SU-DHL-6 (cell line): ENCODE results near the gene ESR1.
A peak's percentile ranks its signal among the peaks of the same experiment; 100 is the strongest.

Source experiments
- H2AFZ ChIP-seq: fragments of 200-600 bp; sonication (generic); 2 replicates; pipeline ENCODE4 v1.6.1; 2014; ENCODE audit warnings: low read depth, mild to moderate bottlenecking, moderate library complexity, mixed read lengths, antibody characterized with exemption, low read length; ENCODE audit not compliant: severe bottlenecking
- H3F3A ChIP-seq: fragments of 200-600 bp; shearing (Covaris generic); 2 replicates; pipeline ENCODE4 v1.6.0; 2016; ENCODE audit warnings: antibody characterized with exemption, mild to moderate bottlenecking; ENCODE audit not compliant: insufficient read depth
- H3K27ac ChIP-seq: fragments of 200-600 bp; sonication (generic); 2 replicates; pipeline ENCODE4 v1.5.1; 2016; ENCODE audit warnings: low read depth, mild to moderate bottlenecking, low read length, moderate library complexity, mixed read lengths
- H3K27me3 ChIP-seq: fragments of 200-600 bp; sonication (generic), shearing (Covaris generic); 2 replicates; pipeline ENCODE4 v1.6.0; 2014; ENCODE audit warnings: mild to moderate bottlenecking, low read length
- H3K36me3 ChIP-seq: fragments of 200-600 bp; sonication (generic); 2 replicates; pipeline ENCODE4 v1.6.1; 2014; ENCODE audit warnings: mild to moderate bottlenecking, low read length, mixed read lengths
- H3K4me2 ChIP-seq: fragments of 300-600, 200-600 bp; shearing (Covaris generic), sonication (generic); 2 replicates; pipeline ENCODE4 v1.6.0; 2014; ENCODE audit warnings: low read length, low read depth, mild to moderate bottlenecking; ENCODE audit not compliant: poor library complexity, severe bottlenecking
- H3K4me3 ChIP-seq: fragments of 200-600 bp; sonication (generic); 2 replicates; pipeline ENCODE4 v1.5.1; 2014; ENCODE audit warnings: antibody characterized with exemption, low read length, mild to moderate bottlenecking, mixed read lengths; ENCODE audit not compliant: insufficient read depth, poor library complexity, severe bottlenecking
- H3K79me2 ChIP-seq: fragments of 200-600 bp; sonication (generic); 2 replicates; pipeline ENCODE4 v1.6.1; 2014; ENCODE audit warnings: mild to moderate bottlenecking, low read length, moderate library complexity; ENCODE audit not compliant: insufficient read depth
- H3K9ac ChIP-seq: fragments of 200-600 bp; sonication (generic); 2 replicates; pipeline ENCODE4 v1.7.0; 2014; ENCODE audit warnings: mild to moderate bottlenecking, low read length
- H3K9me2 ChIP-seq: fragments of 200-600 bp; sonication (generic); replicated peaks from 2 replicates; pipeline ENCODE4 v1.6.1; 2014; ENCODE audit warnings: low read length; ENCODE audit not compliant: insufficient read depth
- H3K9me3 ChIP-seq: fragments of 200-600 bp; sonication (generic); 2 replicates; pipeline ENCODE4 v1.6.1; 2014; ENCODE audit warnings: low read length, mixed read lengths; ENCODE audit not compliant: insufficient read depth
- H4K20me1 ChIP-seq: fragments of 200-600 bp; sonication (generic); 2 replicates; pipeline ENCODE4 v1.6.1; 2014; ENCODE audit warnings: low read depth, mild to moderate bottlenecking, antibody characterized with exemption, low read length, moderate library complexity, mixed read lengths
- EZH2phosphoT487 ChIP-seq: fragments of 200-600 bp; sonication (generic), shearing (Covaris generic); conservative IDR thresholded peaks from 2 replicates; pipeline ENCODE4 v1.6.1; 2018; ENCODE audit warnings: mild to moderate bottlenecking, antibody characterized with exemption, low read length, moderate library complexity, mixed read lengths
- TF ChIP-seq, protein P1 (sequence below): fragments of 200-600 bp; sonication (generic); IDR thresholded peaks from one replicate; pipeline ENCODE4 v1.5.1; 2017; ENCODE audit warnings: antibody characterized with exemption, mild to moderate bottlenecking, low read length, moderate library complexity; ENCODE audit not compliant: insufficient read depth, poor library complexity, severe bottlenecking

ESR1 gene

GRCh38 chr6:151765444-151765886, 42.0 kb upstream of the ESR1 start:
- no peak overlapping the region for H3K4me2 ChIP-seq
- H2AFZ ChIP-seq, result no peak overlapping the region
- no peaks in the 10 kb centered on the region for H3K79me2 ChIP-seq
- TF ChIP-seq, protein P1, sequence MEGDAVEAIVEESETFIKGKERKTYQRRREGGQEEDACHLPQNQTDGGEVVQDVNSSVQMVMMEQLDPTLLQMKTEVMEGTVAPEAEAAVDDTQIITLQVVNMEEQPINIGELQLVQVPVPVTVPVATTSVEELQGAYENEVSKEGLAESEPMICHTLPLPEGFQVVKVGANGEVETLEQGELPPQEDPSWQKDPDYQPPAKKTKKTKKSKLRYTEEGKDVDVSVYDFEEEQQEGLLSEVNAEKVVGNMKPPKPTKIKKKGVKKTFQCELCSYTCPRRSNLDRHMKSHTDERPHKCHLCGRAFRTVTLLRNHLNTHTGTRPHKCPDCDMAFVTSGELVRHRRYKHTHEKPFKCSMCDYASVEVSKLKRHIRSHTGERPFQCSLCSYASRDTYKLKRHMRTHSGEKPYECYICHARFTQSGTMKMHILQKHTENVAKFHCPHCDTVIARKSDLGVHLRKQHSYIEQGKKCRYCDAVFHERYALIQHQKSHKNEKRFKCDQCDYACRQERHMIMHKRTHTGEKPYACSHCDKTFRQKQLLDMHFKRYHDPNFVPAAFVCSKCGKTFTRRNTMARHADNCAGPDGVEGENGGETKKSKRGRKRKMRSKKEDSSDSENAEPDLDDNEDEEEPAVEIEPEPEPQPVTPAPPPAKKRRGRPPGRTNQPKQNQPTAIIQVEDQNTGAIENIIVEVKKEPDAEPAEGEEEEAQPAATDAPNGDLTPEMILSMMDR, result peak; percentile 57
- TF ChIP-seq EZH2phosphoT487, result no peak
- no peak overlapping the region for H3K27ac ChIP-seq
- no peak overlapping the region for H3K4me3 ChIP-seq
- H3K9me3 ChIP-seq, result no peaks in the 10 kb centered on the region
- no peaks in the 10 kb centered on the region for H4K20me1 ChIP-seq
- no peaks in the 10 kb centered on the region for H3K9me2 ChIP-seq
- H3K36me3 ChIP-seq, result no peaks in the 10 kb centered on the region
- H3F3A ChIP-seq, result no peaks in the 10 kb centered on the region
- H3K27me3 ChIP-seq, result no peaks in the 10 kb centered on the region
- H3K9ac ChIP-seq, result no peak overlapping the region

DNA sequence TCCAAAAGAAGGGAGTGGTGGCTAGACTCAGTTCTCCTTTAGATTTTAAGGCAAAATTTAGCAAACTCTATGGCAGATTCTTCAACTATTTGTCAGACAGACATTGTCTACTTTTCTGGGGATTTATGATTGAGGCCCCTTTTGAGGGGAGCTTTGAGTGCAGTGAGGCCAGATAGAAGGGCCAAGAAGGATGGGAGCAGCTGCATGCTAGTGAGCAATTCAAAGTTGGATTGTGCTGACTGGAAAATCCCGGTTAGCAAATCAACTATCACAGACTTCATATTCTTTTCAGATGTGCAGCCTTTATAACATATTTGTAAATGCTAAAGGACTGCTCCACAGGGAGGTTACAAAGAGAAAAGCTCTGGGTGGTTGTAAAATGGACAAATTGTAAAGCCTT, 35.0 kb upstream of the ESR1 start:
- no peak overlapping the region for H2AFZ ChIP-seq

DNA sequence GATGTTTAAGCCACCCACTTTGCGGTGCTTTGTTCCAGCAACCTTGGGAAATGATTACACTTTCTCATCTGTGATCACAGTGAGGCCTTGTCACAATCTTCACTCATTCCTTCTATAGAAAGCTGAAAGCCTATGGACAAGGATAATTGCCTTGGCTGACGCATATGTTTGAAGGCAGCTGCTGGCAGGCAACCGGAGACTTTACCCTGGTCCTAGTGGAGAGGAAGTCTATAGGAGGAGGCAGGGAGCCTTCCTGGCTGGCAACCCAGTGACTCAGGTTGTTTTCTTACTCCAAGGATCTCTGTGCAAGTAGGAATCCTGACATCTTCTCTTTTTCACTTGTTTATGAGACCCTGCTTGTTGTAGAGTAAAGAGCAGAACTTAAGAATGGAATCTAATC, 34.1 kb upstream of the ESR1 start:
- no peaks in the 10 kb centered on the region for H3K27me3 ChIP-seq
- H2AFZ ChIP-seq, result no peak overlapping the region

More for the DNA sequence above, 35.0 kb upstream of the ESR1 start:
- Histone ChIP-seq H3K9ac (no peak overlapping the region), H3K36me3 (no peaks in the 10 kb centered on the region), H3K79me2 (no peaks in the 10 kb centered on the region), H3K4me3 (no peak overlapping the region), H3K9me3 (no peaks in the 10 kb centered on the region), H3K27me3 (no peaks in the 10 kb centered on the region), H3K27ac (no peak overlapping the region), H3K9me2 (no peaks in the 10 kb centered on the region), H3K4me2 (no peak overlapping the region), H4K20me1 (no peaks in the 10 kb centered on the region), H3F3A (no peaks in the 10 kb centered on the region)
- TF ChIP-seq, protein P1, result no peak
- TF ChIP-seq EZH2phosphoT487, result no peak

More for the DNA sequence above, 34.1 kb upstream of the ESR1 start:
- no peak overlapping the region for H3K4me2 ChIP-seq
- no peak overlapping the region for H3K4me3 ChIP-seq
- H3K9me2 ChIP-seq, result no peaks in the 10 kb centered on the region
- no peak overlapping the region for H3K9ac ChIP-seq
- no peaks in the 10 kb centered on the region for H3K9me3 ChIP-seq
- no peaks in the 10 kb centered on the region for H4K20me1 ChIP-seq
- no peak for TF ChIP-seq EZH2phosphoT487
- TF ChIP-seq, protein P1, result no peak
- H3F3A ChIP-seq, result no peaks in the 10 kb centered on the region
- no peaks in the 10 kb centered on the region for H3K36me3 ChIP-seq
- no peaks in the 10 kb centered on the region for H3K79me2 ChIP-seq
- H3K27ac ChIP-seq, result no peak overlapping the region
